CD14-positive monocyte (primary cell): Measurements from ENCODE around the gene EHD3. TPM values are rescaled to one million over a fixed set of nuclear protein-coding genes. Genes with fewer than 3 reads are reported as not detected.

Experiments
- DNase-seq, 3 donors: peaks; one replicate each; pipeline ENCODE4 v3.0.0-alpha.2; 2011 to 2022
- H2AFZ ChIP-seq: 2 replicates; pipeline ENCODE4 v1.6.0; 2012; ENCODE audit warnings: mild to moderate bottlenecking, low read depth, low read length, inconsistent platforms; ENCODE audit not compliant: insufficient read depth, poor library complexity, severe bottlenecking
- H3K27ac ChIP-seq, 2 donors: 1 replicate in 1 of 2; 2 replicates in 1 of 2; pipeline ENCODE4 v1.5.1; 2012 to 2013; ENCODE audit warnings: low read length in 2 of 2, control low read depth in 1 of 2, inconsistent platforms in 1 of 2, low read depth in 1 of 2, mild to moderate bottlenecking in 1 of 2
- H3K27me3 ChIP-seq, 2 donors: one replicate each; pipeline versions ENCODE4 v1.6.0 to v1.6.1; 2011 to 2013; ENCODE audit warnings: low read length in 2 of 2; ENCODE audit not compliant: control insufficient read depth in 2 of 2, insufficient read depth in 2 of 2
- H3K36me3 ChIP-seq, 2 donors: replicated peaks in 1 of 2; 1 replicate in 1 of 2; 2 replicates in 1 of 2; pipeline versions ENCODE4 v1.5.1 to v1.6.1; 2012 to 2013; ENCODE audit warnings: low read length in 2 of 2, control low read depth in 1 of 2, inconsistent platforms in 1 of 2, mild to moderate bottlenecking in 1 of 2; ENCODE audit not compliant: insufficient read depth in 2 of 2, control insufficient read depth in 1 of 2
- H3K4me1 ChIP-seq, 2 donors: 1 replicate in 1 of 2; 2 replicates in 1 of 2; pipeline versions ENCODE4 v1.5.1 to v1.6.1; 2012 to 2013; ENCODE audit warnings: low read length in 2 of 2, control low read depth in 1 of 2, inconsistent platforms in 1 of 2, mild to moderate bottlenecking in 1 of 2, moderate library complexity in 1 of 2; ENCODE audit not compliant: insufficient read depth in 2 of 2, control insufficient read depth in 1 of 2
- H3K4me2 ChIP-seq: replicated peaks from 2 replicates; pipeline ENCODE3; 2012; ENCODE audit warnings: low read length, moderate library complexity, mild to moderate bottlenecking; ENCODE audit not compliant: poor library complexity, severe bottlenecking; ENCODE audit errors: extremely low read depth
- H3K4me3 ChIP-seq, 3 experiments: fragments of 200-600 bp in 1 of 3; sonication (generic) in 1 of 3; replicated peaks in 1 of 3; 1 replicate in 2 of 3; 2 replicates in 1 of 3; pipeline ENCODE4 v1.5.1; 2011 to 2013; ENCODE audit warnings: low read length in 3 of 3, mild to moderate bottlenecking in 3 of 3, control low read depth in 2 of 3, low read depth in 2 of 3, inconsistent platforms in 1 of 3, moderate library complexity in 1 of 3
- H3K79me2 ChIP-seq: 2 replicates; pipeline ENCODE4 v1.6.0; 2012; ENCODE audit warnings: mild to moderate bottlenecking, control low read depth, inconsistent platforms, low read length, moderate library complexity; ENCODE audit not compliant: insufficient read depth
- H3K9ac ChIP-seq: 2 replicates; pipeline ENCODE4 v1.6.0; 2017; ENCODE audit warnings: low read length, mild to moderate bottlenecking; ENCODE audit not compliant: insufficient read depth, poor library complexity, severe bottlenecking
- H3K9me3 ChIP-seq, 2 donors: replicated peaks in 1 of 2; 1 replicate in 1 of 2; 2 replicates in 1 of 2; pipeline versions ENCODE4 v1.5.1 to v1.6.1; 2012 to 2013; ENCODE audit warnings: low read length in 2 of 2, control low read depth in 1 of 2; ENCODE audit not compliant: control insufficient read depth in 1 of 2, insufficient read depth in 1 of 2
- H4K20me1 ChIP-seq: 2 replicates; pipeline ENCODE4 v1.6.0; 2012; ENCODE audit warnings: mild to moderate bottlenecking, low read length, control low read depth, moderate library complexity; ENCODE audit not compliant: insufficient read depth
- H3K27ac Mint-ChIP-seq, 7 donors: one replicate each; pipeline ENCODE4 v1.8.0; 2020; ENCODE audit warnings: mild to moderate bottlenecking in 7 of 7, mixed read lengths in 7 of 7, moderate library complexity in 6 of 7, inconsistent platforms in 2 of 7
- H3K27me3 Mint-ChIP-seq, 3 donors: one replicate each; pipeline ENCODE4 v1.8.0; 2021 to 2022; ENCODE audit warnings: low read depth in 3 of 3, mild to moderate bottlenecking in 3 of 3, mixed read lengths in 3 of 3, moderate library complexity in 3 of 3, inconsistent platforms in 1 of 3
- H3K36me3 Mint-ChIP-seq, 2 donors: one replicate each; pipeline ENCODE4 v1.8.0; 2020; ENCODE audit warnings: mixed read lengths in 2 of 2, inconsistent platforms in 1 of 2, mild to moderate bottlenecking in 1 of 2
- H3K4me1 Mint-ChIP-seq: one replicate; pipeline ENCODE4 v1.8.0; 2020; ENCODE audit warnings: mild to moderate bottlenecking, mixed read lengths
- H3K4me3 Mint-ChIP-seq, 2 donors: one replicate each; pipeline ENCODE4 v1.8.0; 2020; ENCODE audit warnings: mild to moderate bottlenecking in 2 of 2, mixed read lengths in 2 of 2, moderate library complexity in 1 of 2
- H3K9me3 Mint-ChIP-seq, 7 donors: one replicate each; pipeline ENCODE4 v1.8.0; 2020 to 2022; ENCODE audit warnings: mixed read lengths in 7 of 7, mild to moderate bottlenecking in 6 of 7, moderate library complexity in 6 of 7, inconsistent platforms in 2 of 7
- WGBS: methylation state at CpG from one replicate; pipeline ENCODE4 v1.1.5; 2013; ENCODE audit warnings: missing lambda C conversion rate; ENCODE audit not compliant: insufficient coverage; 5-methylcytosine and 5-hydroxymethylcytosine counted together
- intact Hi-C, 2 donors: fragments of 100-400 bp; cut with micrococcal nuclease; formaldehyde crosslinking; loops; one replicate each; pipeline versions ENCODE4 v1.15.0 to v1.15.1; 2023
- polyA plus RNA-seq, 3 donors: library from polyadenylated mRNA; depleted of rRNA in 1 of 3; unstranded in 2 of 3; stranded (reverse) in 1 of 3; fragments of 300-500 nt in 2 of 3; fragments of >200 nt in 1 of 3; fragmentation: Illumina TruSeq in 2 of 3; gene quantifications; 1 replicate in 2 of 3; 2 replicates in 1 of 3; pipeline ENCODE4 v1.2.3, GENCODE V29; 2012 to 2021
- TF ChIP-seq, protein P1 (sequence below): fragments of 200-600 bp; IDR thresholded peaks from one replicate; pipeline ENCODE4 v1.8.0; 2022; ENCODE audit warnings: antibody characterized with exemption, mild to moderate bottlenecking

The EHD3 gene
- polyA plus RNA-seq, 3 donors: 1.1 to 1.5 (median 1.4) TPM

DNA sequence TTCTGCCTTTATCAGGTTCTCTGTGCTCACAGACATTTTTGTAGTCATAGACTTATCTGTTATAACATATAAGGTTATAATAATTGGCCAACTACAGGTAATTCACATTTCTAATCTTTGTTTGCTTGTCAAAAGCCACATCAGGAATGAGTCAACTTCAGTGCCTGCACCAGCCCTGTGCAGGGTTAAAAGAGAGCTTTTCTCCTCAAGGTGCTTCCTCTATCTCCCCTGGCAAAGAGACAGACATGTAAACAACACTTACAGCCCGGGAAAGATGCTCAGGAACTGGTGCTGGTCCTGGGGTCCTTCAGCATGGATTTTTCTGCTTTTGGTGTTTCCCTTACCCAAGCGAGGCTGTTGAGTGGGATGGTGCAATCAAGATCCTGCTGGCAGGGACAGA, 7.7 kb upstream of the EHD3 start:
- Histone ChIP-seq H4K20me1 (no peaks in the 10 kb centered on the region), H3K27ac (no peak overlapping the region), H3K9ac (no peak overlapping the region), H3K4me1 (peaks cover 10 to 16% of the 10 kb centered on the region in 2 donors), H3K9me3 (no peaks in the 10 kb centered on the region), H3K79me2 (no peaks in the 10 kb centered on the region), H2AFZ (peak overlapping the region; percentile 3), H3K4me2 (no peak overlapping the region), H3K36me3 (no peaks in the 10 kb centered on the region), H3K27me3 (peaks cover 0 to 2% of the 10 kb centered on the region in 2 donors), H3K4me3 (no peak overlapping the region)
- WGBS: 0% methylated on average over 2 of the region's 2 CpGs
- intact Hi-C loops: no loop called here
- H3K27me3 Mint-ChIP-seq: no peaks in the 10 kb centered on the region
- H3K9me3 Mint-ChIP-seq: no peaks in the 10 kb centered on the region
- no peak overlapping the region for H3K4me3 Mint-ChIP-seq
- H3K4me1 Mint-ChIP-seq: peaks cover 20% of the 10 kb centered on the region
- no peaks in the 10 kb centered on the region for H3K36me3 Mint-ChIP-seq
- DNase-seq: no peak
- TF ChIP-seq, protein P1, sequence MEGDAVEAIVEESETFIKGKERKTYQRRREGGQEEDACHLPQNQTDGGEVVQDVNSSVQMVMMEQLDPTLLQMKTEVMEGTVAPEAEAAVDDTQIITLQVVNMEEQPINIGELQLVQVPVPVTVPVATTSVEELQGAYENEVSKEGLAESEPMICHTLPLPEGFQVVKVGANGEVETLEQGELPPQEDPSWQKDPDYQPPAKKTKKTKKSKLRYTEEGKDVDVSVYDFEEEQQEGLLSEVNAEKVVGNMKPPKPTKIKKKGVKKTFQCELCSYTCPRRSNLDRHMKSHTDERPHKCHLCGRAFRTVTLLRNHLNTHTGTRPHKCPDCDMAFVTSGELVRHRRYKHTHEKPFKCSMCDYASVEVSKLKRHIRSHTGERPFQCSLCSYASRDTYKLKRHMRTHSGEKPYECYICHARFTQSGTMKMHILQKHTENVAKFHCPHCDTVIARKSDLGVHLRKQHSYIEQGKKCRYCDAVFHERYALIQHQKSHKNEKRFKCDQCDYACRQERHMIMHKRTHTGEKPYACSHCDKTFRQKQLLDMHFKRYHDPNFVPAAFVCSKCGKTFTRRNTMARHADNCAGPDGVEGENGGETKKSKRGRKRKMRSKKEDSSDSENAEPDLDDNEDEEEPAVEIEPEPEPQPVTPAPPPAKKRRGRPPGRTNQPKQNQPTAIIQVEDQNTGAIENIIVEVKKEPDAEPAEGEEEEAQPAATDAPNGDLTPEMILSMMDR: no peak
- H3K27ac Mint-ChIP-seq: no peak overlapping the region

DNA sequence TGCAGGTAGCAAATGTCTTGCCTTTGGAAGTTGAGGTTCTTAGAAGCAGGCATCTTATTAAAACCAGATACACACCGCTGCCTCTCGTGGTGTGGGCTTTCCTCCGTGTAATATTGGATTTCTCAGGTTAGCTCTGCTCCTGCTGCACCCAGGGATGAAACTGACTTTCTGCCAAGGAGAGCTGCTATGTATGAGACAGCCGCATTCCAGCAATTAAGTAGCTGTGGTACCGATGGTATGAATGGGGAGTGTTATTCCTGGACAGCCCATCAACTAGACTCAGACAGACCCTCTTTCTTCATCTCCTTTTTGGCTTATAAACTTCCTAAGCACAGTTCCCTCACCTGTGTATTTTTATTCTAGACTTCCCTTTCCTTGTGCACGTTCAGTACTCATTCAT, 6.8 kb upstream of the EHD3 start:
- Mint-ChIP-seq H3K36me3 (no peaks in the 10 kb centered on the region), H3K27ac (no peak overlapping the region), H3K9me3 (no peaks in the 10 kb centered on the region), H3K4me1 (peaks cover 12% of the 10 kb centered on the region), H3K4me3 (no peak overlapping the region), H3K27me3 (peaks cover 0 to 3% (median 0%) of the 10 kb centered on the region in 3 donors)
- DNase-seq: no peak
- H3K36me3 ChIP-seq: no peaks in the 10 kb centered on the region
- no peak overlapping the region for H2AFZ ChIP-seq
- 0% methylated on average over 1 of the region's 6 CpGs for WGBS
- peaks cover 0 to 2% of the 10 kb centered on the region in 2 donors for H3K27me3 ChIP-seq
- no peak overlapping the region for H3K4me2 ChIP-seq
- H3K27ac ChIP-seq: no peak overlapping the region
- no peaks in the 10 kb centered on the region for H4K20me1 ChIP-seq
- H3K9me3 ChIP-seq: no peaks in the 10 kb centered on the region
- H3K4me3 ChIP-seq: no peak overlapping the region
- TF ChIP-seq, protein P1: no peak
- peaks cover 2 to 8% of the 10 kb centered on the region in 2 donors for H3K4me1 ChIP-seq
- no peak overlapping the region for H3K9ac ChIP-seq
- H3K79me2 ChIP-seq: no peaks in the 10 kb centered on the region
- intact Hi-C loops: no loop called here
